Trophoblast cell (in vitro differentiated cells and primary cell): Measurements from ENCODE around the gene PSMA7.

Experiments used
- DNase-seq, 2 donors: peaks; one replicate each; pipeline ENCODE4 v3.0.0-alpha.2; 2016
- H2AFZ ChIP-seq: 2 replicates; pipeline ENCODE4 v1.6.1; 2013; ENCODE audit warnings: low read length, moderate library complexity, mild to moderate bottlenecking; ENCODE audit not compliant: insufficient read depth, poor library complexity
- H2AK5ac ChIP-seq: 2 replicates; pipeline ENCODE4 v1.6.1; 2013; ENCODE audit warnings: mild to moderate bottlenecking, low read length
- H2BK120ac ChIP-seq: 2 replicates; pipeline ENCODE4 v1.6.1; 2013; ENCODE audit warnings: low read length, mild to moderate bottlenecking, moderate library complexity; ENCODE audit not compliant: insufficient read depth, poor library complexity
- H2BK12ac ChIP-seq: 2 replicates; pipeline ENCODE4 v1.6.1; 2013; ENCODE audit warnings: mild to moderate bottlenecking, low read length, moderate library complexity
- H2BK5ac ChIP-seq: 2 replicates; pipeline ENCODE4 v1.6.1; 2013; ENCODE audit warnings: low read length, low read depth, moderate library complexity, mild to moderate bottlenecking; ENCODE audit not compliant: poor library complexity
- H3K14ac ChIP-seq: 2 replicates; pipeline ENCODE4 v1.6.1; 2013; ENCODE audit warnings: mild to moderate bottlenecking, low read length
- H3K18ac ChIP-seq: 2 replicates; pipeline ENCODE4 v1.6.1; 2013; ENCODE audit warnings: mild to moderate bottlenecking, low read length
- H3K23ac ChIP-seq: 2 replicates; pipeline ENCODE4 v1.6.1; 2013; ENCODE audit warnings: low read length
- H3K27ac ChIP-seq: 2 replicates; pipeline ENCODE4 v1.5.1; 2013; ENCODE audit warnings: low read depth, mild to moderate bottlenecking, inconsistent platforms, low read length, moderate library complexity
- H3K27me3 ChIP-seq: 2 replicates; pipeline ENCODE4 v1.6.1; 2013; ENCODE audit warnings: inconsistent platforms, mild to moderate bottlenecking, low read length, moderate library complexity; ENCODE audit not compliant: insufficient read depth
- H3K36me3 ChIP-seq, 2 experiments: 1 replicate in 1 of 2; 2 replicates in 1 of 2; pipeline ENCODE4 v1.6.1; 2013; ENCODE audit warnings: low read length in 2 of 2, mild to moderate bottlenecking in 2 of 2, moderate library complexity in 1 of 2; ENCODE audit not compliant: insufficient read depth in 2 of 2, control insufficient read depth in 1 of 2
- H3K4ac ChIP-seq: 2 replicates; pipeline ENCODE4 v1.6.1; 2013; ENCODE audit warnings: low read depth, mild to moderate bottlenecking, low read length, moderate library complexity
- H3K4me1 ChIP-seq, 2 experiments: 1 replicate in 1 of 2; 2 replicates in 1 of 2; pipeline ENCODE4 v1.6.1; 2013; ENCODE audit warnings: low read length in 2 of 2, mild to moderate bottlenecking in 2 of 2, moderate library complexity in 1 of 2; ENCODE audit not compliant: insufficient read depth in 2 of 2, control insufficient read depth in 1 of 2
- H3K4me2 ChIP-seq: 2 replicates; pipeline ENCODE4 v1.6.1; 2013; ENCODE audit warnings: inconsistent platforms, mild to moderate bottlenecking, low read length, moderate library complexity
- H3K4me3 ChIP-seq: 2 replicates; pipeline ENCODE4 v1.5.1; 2013; ENCODE audit warnings: mild to moderate bottlenecking, low read depth, low read length, inconsistent platforms
- H3K79me1 ChIP-seq: one replicate; pipeline ENCODE4 v1.6.1; 2013; ENCODE audit warnings: low read length
- H3K79me2 ChIP-seq: 2 replicates; pipeline ENCODE4 v1.6.1; 2013; ENCODE audit warnings: low read length, mild to moderate bottlenecking; ENCODE audit not compliant: control insufficient read depth, insufficient read depth, poor library complexity
- H3K9ac ChIP-seq: 2 replicates; pipeline ENCODE4 v1.6.1; 2013; ENCODE audit warnings: mild to moderate bottlenecking, low read length
- H3K9me3 ChIP-seq: 2 replicates; pipeline ENCODE4 v1.6.1; 2013; ENCODE audit warnings: low read depth, mild to moderate bottlenecking, control low read depth, inconsistent platforms, low read length; ENCODE audit not compliant: insufficient read depth
- H4K12ac ChIP-seq: 2 replicates; pipeline ENCODE4 v1.6.1; 2013; ENCODE audit warnings: low read depth, mild to moderate bottlenecking, low read length, moderate library complexity
- H4K8ac ChIP-seq: 2 replicates; pipeline ENCODE4 v1.6.1; 2013; ENCODE audit warnings: low read depth, mild to moderate bottlenecking, low read length, moderate library complexity
- H4K91ac ChIP-seq: one replicate; pipeline ENCODE4 v1.6.1; 2013; ENCODE audit warnings: low read depth, mild to moderate bottlenecking, low read length, moderate library complexity
- WGBS: extraction: QIAGEN DNeasy Blood & Tissue Kit; methylation state at CpG from one replicate; pipeline ENCODE4 v1.1.7; 2013; ENCODE audit warnings: missing lambda C conversion rate; ENCODE audit not compliant: insufficient read length, insufficient coverage; ENCODE audit errors: extremely low coverage; 5-methylcytosine and 5-hydroxymethylcytosine counted together

Gene PSMA7

GRCh38 chr20:62123450-62124118 lies 19.6 kb downstream of the PSMA7 start:
- peak overlapping the region; percentile 58 for H3K4me2 ChIP-seq

GRCh38 chr20:62122654-62123449 lies 20.3 kb downstream of the PSMA7 start:
- peak; percentile 16 to 53 for DNase-seq
- Histone ChIP-seq H4K12ac (peak overlapping the region; percentile 87), H3K4me2 (peak overlapping the region; percentile 58), H2AFZ (peak overlapping the region; percentile 69), H3K79me1 (peaks cover 8% of the 10 kb centered on the region), H2BK12ac (no peak overlapping the region), H3K18ac (peak overlapping the region; percentile 99), H3K14ac (peak overlapping the region; percentile 99), H3K27me3 (no peaks in the 10 kb centered on the region), H3K23ac (no peak overlapping the region), H2BK120ac (peak overlapping the region; percentile 88), H2BK5ac (peak overlapping the region; percentile 81), H3K4ac (peak overlapping the region; percentile 90), H3K9ac (peak overlapping the region; percentile 84), H3K9me3 (peaks cover 2% of the 10 kb centered on the region), H4K8ac (peak overlapping the region; percentile 83), H3K4me3 (peak overlapping the region; percentile 90), H3K4me1 (peaks cover 13 to 16% of the 10 kb centered on the region in 2 experiments), H4K91ac (peak overlapping the region; percentile 92), H3K27ac (peak overlapping the region; percentile 81), H2AK5ac (peak overlapping the region; percentile 94), H3K79me2 (peaks cover 15% of the 10 kb centered on the region), H3K36me3 (peaks cover 30 to 31% of the 10 kb centered on the region in 2 experiments)
- WGBS = no CpG with 5 or more reads among the region's 77 CpGs

More at GRCh38 chr20:62123450-62124118, 19.6 kb downstream of the PSMA7 start:
- H3K4me1 ChIP-seq = peaks cover 16 to 20% of the 10 kb centered on the region in 2 experiments
- no peak overlapping the region for H4K12ac ChIP-seq
- no peak overlapping the region for H2AFZ ChIP-seq
- peaks cover 8% of the 10 kb centered on the region for H3K79me1 ChIP-seq
- H2BK5ac ChIP-seq = peak overlapping the region; percentile 3
- H3K23ac ChIP-seq = no peak overlapping the region
- H2BK12ac ChIP-seq = no peak overlapping the region
- DNase-seq = peak in 1 of 2 donors; percentile 11
- H3K18ac ChIP-seq = no peak overlapping the region
- H3K79me2 ChIP-seq = peaks cover 15% of the 10 kb centered on the region
- peaks cover 2% of the 10 kb centered on the region for H3K9me3 ChIP-seq
- peak overlapping the region; percentile 26 for H3K4ac ChIP-seq
- H2BK120ac ChIP-seq = no peak overlapping the region
- H3K9ac ChIP-seq = no peak overlapping the region
- no CpG with 5 or more reads among the region's 19 CpGs for WGBS
- H2AK5ac ChIP-seq = no peak overlapping the region
- no peak overlapping the region for H4K91ac ChIP-seq
- no peak overlapping the region for H4K8ac ChIP-seq
- no peaks in the 10 kb centered on the region for H3K27me3 ChIP-seq
- H3K36me3 ChIP-seq = peaks cover 34 to 36% of the 10 kb centered on the region in 2 experiments
- no peak overlapping the region for H3K27ac ChIP-seq
- H3K14ac ChIP-seq = peak overlapping the region; percentile 16
- H3K4me3 ChIP-seq = peak overlapping the region; percentile 90

GRCh38 chr20:62121776-62122653 lies 21.2 kb downstream of the PSMA7 start, which contains the start of gene LSM14B:
TSS of gene LSM14B (plus strand) at chr20:62122475. CDS start at chr20:62122667, 192 bp downstream.
- Histone ChIP-seq H2BK5ac (peak within 1 kb of the TSS; percentile 81), H3K36me3 (peaks cover 21 to 23% of the 10 kb centered on the region in 2 experiments), H3K27ac (peak within 1 kb of the TSS; percentile 84), H3K79me2 (peaks cover 15% of the 10 kb centered on the region), H4K8ac (peak within 1 kb of the TSS; percentile 83), H3K4me3 (peak within 1 kb of the TSS; percentile 90), H3K9me3 (no peaks in the 10 kb centered on the region), H3K23ac (no peak within 1 kb of the TSS), H3K14ac (peak within 1 kb of the TSS; percentile 99), H3K4me1 (peaks cover 13% of the 10 kb centered on the region in 2 experiments), H4K12ac (peak within 1 kb of the TSS; percentile 87), H2AK5ac (peak within 1 kb of the TSS; percentile 94), H3K4ac (peak within 1 kb of the TSS; percentile 90), H3K4me2 (peak within 1 kb of the TSS; percentile 87), H2BK12ac (no peak within 1 kb of the TSS), H3K18ac (peak within 1 kb of the TSS; percentile 99), H3K27me3 (no peaks in the 10 kb centered on the region), H2AFZ (peak within 1 kb of the TSS; percentile 69), H4K91ac (peak within 1 kb of the TSS; percentile 92), H3K9ac (peak within 1 kb of the TSS; percentile 84), H2BK120ac (peak within 1 kb of the TSS; percentile 88), H3K79me1 (peaks cover 8% of the 10 kb centered on the region)
- peak; percentile 98 for DNase-seq
- WGBS = no CpG with 5 or more reads among the region's 124 CpGs
